HG03342 (cell line): ENCODE data around the gene PLCH2.
"Not testable (repeated sequence)": the region's sequence is repeated elsewhere in the genome, so short reads cannot be mapped to it uniquely, and the experiment has no call there.

Source experiments
- ATAC-seq: cut with Tn5 transposase; IDR thresholded peaks from one replicate; pipeline ENCODE4 v1.9.1; 2021; ENCODE audit warnings: mild to moderate bottlenecking, moderate library complexity; ENCODE audit not compliant: unreplicated experiment

The PLCH2 gene

GRCh38 chr1:2439369-2439768 lies 36.7 kb upstream of the PLCH2 start:
- no peak for ATAC-seq

- ATAC-seq: not testable (repeated sequence)
These were observed 35.7 kb upstream of the PLCH2 start for GRCh38 chr1:2440346-2440745.

- no peak for ATAC-seq
These were observed 34.3 kb upstream of the PLCH2 start for GRCh38 chr1:2441746-2442145.

- ATAC-seq: no peak
These were observed 33.4 kb upstream of the PLCH2 start for GRCh38 chr1:2442661-2443060.

- no peak for ATAC-seq
These were observed 32.6 kb upstream of the PLCH2 start for GRCh38 chr1:2443277-2444137.

- ATAC-seq: no peak
These were observed 31.9 kb upstream of the PLCH2 start for GRCh38 chr1:2444138-2444591.

- ATAC-seq: no peak
These were observed 30.8 kb upstream of the PLCH2 start for GRCh38 chr1:2445162-2445822.

- ATAC-seq: no peak
These were observed 30.3 kb upstream of the PLCH2 start for GRCh38 chr1:2445823-2446215.

GRCh38 chr1:2446394-2446793 lies 29.7 kb upstream of the PLCH2 start:
- ATAC-seq: no peak

GRCh38 chr1:2446861-2447260 lies 29.2 kb upstream of the PLCH2 start:
- no peak for ATAC-seq

GRCh38 chr1:2447276-2448097 lies 28.6 kb upstream of the PLCH2 start:
- no peak for ATAC-seq

- no peak for ATAC-seq
These were observed 28.0 kb upstream of the PLCH2 start for GRCh38 chr1:2448098-2448445.

GRCh38 chr1:2449636-2450454 lies 26.2 kb upstream of the PLCH2 start:
- ATAC-seq: no peak

GRCh38 chr1:2451741-2452140 lies 24.3 kb upstream of the PLCH2 start:
- ATAC-seq: no peak

- no peak for ATAC-seq
These were observed 23.7 kb upstream of the PLCH2 start for GRCh38 chr1:2452201-2452931.

- ATAC-seq: no peak
These were observed 23.2 kb upstream of the PLCH2 start for GRCh38 chr1:2452932-2453315.

- ATAC-seq: no peak
These were observed 21.9 kb upstream of the PLCH2 start for GRCh38 chr1:2454227-2454626.

- ATAC-seq: no peak
These were observed 20.3 kb upstream of the PLCH2 start for GRCh38 chr1:2455757-2456156.

GRCh38 chr1:2457444-2457843 lies 18.6 kb upstream of the PLCH2 start:
- ATAC-seq: no peak

GRCh38 chr1:2458687-2459086 lies 17.4 kb upstream of the PLCH2 start:
- no peak for ATAC-seq
